ENCODE measurements around the gene HBD.

DNA sequence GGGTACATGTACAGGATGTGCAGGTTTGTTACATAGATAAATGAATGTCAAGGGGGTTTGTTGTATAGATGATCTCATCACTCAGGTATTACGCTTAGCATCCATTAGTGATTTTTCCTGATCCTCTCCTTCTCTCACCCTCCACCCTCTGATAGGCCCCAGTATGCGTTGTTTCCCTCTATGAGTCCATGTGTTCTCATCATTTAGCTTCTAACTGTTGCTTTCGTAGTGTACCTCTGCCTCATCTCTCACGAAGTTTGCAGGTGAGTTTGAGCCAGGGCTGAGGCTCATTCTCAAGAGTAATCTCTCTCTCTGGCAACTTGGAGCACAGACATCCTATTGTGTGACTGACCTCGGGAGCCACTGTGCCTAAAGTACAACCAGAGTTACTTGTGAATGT, 40.1 kb upstream of the HBD start:
- TF ChIP-seq, protein P1, sequence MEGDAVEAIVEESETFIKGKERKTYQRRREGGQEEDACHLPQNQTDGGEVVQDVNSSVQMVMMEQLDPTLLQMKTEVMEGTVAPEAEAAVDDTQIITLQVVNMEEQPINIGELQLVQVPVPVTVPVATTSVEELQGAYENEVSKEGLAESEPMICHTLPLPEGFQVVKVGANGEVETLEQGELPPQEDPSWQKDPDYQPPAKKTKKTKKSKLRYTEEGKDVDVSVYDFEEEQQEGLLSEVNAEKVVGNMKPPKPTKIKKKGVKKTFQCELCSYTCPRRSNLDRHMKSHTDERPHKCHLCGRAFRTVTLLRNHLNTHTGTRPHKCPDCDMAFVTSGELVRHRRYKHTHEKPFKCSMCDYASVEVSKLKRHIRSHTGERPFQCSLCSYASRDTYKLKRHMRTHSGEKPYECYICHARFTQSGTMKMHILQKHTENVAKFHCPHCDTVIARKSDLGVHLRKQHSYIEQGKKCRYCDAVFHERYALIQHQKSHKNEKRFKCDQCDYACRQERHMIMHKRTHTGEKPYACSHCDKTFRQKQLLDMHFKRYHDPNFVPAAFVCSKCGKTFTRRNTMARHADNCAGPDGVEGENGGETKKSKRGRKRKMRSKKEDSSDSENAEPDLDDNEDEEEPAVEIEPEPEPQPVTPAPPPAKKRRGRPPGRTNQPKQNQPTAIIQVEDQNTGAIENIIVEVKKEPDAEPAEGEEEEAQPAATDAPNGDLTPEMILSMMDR (IDR thresholded peaks at IDR 0.05), result no peak
- TF ChIP-seq POLR2A (IDR thresholded peaks at IDR 0.05) (no peak), POLR2AphosphoS5 (IDR thresholded peaks at IDR 0.05) (no peak)

Measured in breast epithelium (tissue), 3 donors.